ENCODE measurements around the gene TLN1.

TLN1 gene

GRCh38 chr9:35705372-35705771 is 26.6 kb downstream of the TLN1 start:
- DNase-seq: no peak

GRCh38 chr9:35703906-35704672 is 27.9 kb downstream of the TLN1 start:
- DNase-seq: no peak

DNA sequence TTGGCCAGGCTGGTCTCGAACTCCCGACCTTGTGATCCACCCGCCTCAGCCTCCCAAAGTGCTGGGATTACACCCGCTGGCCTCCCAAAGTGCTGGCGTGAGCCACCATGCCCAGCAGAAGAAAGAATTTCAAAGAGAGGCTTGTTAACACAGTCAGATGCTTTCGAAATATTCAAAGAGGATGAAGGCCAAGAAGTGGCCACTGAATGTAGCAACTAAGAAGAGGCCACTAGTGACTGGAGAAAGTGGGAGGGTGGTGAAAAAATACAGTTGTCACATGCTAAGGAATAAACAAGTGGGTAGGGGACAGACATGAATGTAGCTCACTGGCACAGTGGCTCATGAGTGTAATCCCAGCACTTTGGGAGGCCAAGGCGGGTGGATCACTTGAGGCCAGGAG is 29.3 kb downstream of the TLN1 start:
- no peak for DNase-seq

- no peak for DNase-seq
These were observed 31.1 kb downstream of the TLN1 start for GRCh38 chr9:35700942-35701341.

DNA sequence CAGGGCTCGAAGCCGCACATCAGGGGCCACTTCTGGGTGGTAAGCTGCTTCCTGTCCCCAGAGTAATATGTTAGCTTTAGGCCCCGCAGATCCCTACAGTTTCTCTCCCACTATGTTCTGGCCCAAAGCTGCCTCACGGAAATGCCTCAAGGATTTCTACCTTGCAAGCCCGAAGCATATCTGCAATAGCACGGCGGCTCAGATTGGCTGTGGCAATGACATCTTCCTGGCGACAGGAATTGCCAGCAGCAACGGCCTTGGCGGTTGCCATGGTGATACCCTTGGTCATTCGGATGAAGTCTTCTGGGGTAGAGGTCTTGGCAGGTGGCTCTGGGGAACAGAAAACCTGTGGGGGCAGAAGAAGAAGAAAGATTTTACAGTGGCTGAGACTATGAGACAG is 32.0 kb downstream of the TLN1 start:
- no peak for DNase-seq

GRCh38 chr9:35698231-35698630 is 33.8 kb downstream of the TLN1 start:
- no peak for DNase-seq

DNA sequence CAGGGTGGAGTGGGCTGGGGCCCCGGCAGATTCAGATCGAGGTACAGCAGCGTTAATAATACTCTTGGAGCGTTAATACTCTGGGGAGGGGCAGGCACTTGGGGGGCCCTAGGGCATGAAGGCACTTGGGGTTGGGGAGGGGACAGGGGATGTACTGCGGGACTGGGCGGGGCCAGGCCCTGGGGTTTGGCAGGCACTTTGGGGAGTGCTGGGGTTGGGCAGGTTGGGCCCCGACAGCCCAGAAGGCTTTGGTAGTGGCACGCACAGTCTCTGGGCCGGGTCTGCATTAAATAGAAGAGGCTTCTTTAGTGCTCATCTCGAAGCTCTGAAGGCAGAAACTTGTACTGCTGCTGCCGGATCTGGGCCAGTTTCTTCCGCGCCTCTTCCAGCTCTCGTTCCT is 34.5 kb downstream of the TLN1 start:
- DNase-seq: no peak

GRCh38 chr9:35696520-35697215 is 35.3 kb downstream of the TLN1 start:
- DNase-seq: peak; percentile 11

DNA sequence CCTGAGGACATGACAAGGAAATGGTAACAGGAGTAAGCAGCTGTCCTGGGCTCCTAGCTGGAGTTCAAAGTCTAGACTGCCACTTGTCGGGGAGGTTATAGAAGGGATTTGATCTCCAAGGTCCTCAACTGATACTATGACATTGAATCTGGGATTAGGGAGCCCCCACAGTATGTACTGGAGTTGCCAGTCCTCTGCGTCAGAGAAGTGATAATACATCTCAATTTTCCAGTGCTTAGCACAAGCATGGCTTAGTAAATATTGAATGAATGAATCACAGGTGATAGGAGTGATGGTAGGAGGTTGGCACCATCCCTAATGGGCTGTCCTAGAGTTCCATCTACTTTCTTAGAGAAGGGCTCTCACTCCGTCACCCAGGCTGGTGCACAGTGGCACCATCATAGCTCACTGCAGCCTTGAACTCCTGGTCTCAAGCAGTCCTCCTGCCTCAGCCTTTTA is 36.0 kb downstream of the TLN1 start:
- peak; percentile 3 for DNase-seq

- DNase-seq: no peak
These were observed 40.2 kb downstream of the TLN1 start for GRCh38 chr9:35691757-35692301.

DNA sequence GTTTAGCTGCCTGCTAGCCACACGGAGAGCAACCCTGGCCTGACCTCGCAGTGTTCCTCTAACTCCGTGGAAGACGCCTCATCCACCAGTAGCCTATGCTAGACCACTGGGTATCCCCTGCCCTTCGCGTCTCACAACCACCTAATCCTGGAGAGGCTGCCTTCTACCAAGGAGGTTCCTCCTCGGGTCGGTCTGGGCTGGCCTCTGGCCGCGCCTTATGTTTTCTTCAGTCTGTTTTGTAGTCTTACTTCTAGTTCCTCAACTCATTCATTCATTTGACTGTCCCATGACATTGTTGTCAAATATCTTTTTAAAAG is 40.7 kb downstream of the TLN1 start:
- no peak for DNase-seq

DNA sequence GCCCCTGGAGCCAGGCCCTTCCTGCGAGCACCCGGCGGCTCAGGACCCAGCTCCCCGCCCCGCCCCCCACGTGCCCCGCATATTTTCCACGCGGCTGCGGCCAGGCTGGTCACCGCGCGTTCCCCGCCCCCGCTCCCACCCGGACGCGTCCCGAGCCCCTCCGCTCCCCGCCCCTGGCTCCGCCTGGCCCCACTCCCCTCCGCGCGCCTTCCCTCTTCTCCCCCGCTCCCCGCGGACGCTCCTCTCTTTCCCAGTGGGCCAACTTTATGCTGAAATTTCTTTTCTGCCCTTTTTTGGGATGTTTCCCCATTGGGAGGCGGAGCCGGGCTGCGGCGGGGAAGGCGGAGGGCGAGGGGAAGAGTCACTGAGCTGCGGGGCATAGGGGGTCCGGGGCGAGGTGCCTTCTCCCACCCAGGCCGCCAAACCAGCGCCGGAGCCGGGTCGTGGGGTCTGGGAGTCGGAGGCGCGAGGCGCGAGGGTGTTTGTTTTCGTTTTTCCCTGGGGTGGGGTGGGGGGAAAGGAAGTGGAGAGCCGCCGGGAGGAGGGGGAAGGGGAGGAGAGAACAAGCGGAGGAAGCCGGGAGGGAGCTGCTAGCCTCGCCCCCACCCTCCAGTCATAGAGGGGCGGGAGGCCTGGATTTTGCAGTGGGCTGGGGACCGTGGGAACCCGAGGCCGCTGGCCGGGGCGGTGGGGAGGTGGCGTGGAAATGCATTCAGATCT is 41.2 kb downstream of the TLN1 start:
- DNase-seq: peak; percentile 30

DNA sequence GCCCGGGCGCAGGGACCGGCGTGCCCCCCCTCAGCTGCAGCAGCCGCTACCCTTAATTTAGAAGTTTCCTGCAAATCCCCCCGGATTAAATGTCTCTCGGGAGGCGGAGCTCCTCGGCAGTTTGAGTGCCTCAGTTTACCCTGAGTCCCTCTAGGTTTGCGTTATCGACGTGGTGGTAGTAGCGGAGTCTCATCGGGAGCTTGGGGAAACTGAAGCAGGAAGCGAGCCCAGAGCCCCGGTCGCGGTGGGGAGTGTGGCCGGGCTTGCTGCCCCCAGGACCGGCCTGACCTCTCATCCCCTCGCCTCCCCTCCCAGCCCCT is 41.7 kb downstream of the TLN1 start:
- DNase-seq: no peak

GRCh38 chr9:35689542-35690293 is 42.3 kb downstream of the TLN1 start, which contains the start of gene TPM2:
Gene TPM2 (minus strand): TSS chr9:35689925. CDS start chr9:35689817, 108 bp downstream.
- peak; percentile 58 for DNase-seq

GRCh38 chr9:35688558-35689541 is 43.1 kb downstream of the TLN1 start:
- peak; percentile 36 for DNase-seq

DNA sequence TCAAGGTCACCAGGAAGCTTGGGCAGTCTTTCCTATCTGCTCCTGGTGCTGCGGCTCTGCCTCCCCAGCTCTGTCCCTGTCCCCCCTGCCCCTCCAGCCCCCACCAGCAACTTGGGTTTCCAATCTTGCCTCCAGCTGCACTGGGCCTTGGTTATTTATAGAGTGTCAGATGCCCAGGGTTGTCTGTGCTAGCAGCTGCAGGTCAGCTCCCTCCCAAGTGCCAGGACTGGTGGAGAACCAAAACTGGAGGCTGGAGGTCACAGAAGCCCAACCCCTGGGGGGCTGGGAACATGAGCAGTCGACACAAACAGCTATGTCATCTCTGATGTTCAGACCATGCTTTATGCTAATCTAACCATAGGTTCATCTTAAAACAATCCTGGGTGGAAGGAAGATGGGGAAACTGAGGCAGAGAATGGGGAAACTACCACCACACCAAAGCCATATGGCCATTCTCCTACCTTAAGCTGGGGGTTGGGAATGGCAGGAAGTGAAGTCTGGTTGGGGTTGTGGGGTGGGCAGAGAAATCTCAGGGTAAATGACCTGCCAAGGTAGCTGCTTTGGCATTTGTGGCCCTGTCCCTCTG is 43.9 kb downstream of the TLN1 start:
- DNase-seq: no peak

DNA sequence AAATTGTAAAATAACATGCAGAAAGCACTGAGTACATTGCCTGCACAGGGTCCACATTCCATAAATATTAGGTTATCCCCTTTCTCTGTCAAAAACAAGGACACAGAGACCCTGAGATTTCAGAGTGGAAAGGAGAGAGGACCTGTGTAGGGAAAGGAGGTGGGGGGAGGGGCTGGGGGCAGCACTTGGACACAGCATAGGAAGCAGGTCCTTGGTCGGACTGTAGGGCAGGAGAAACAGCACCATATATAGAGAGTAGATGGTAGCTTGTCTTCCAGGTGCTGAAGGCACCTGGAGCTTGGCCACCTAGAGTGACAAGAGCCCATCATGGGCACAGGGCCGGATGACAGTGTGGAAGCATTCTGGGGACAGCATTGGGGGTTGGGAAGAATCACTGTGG is 44.7 kb downstream of the TLN1 start:
- no peak for DNase-seq

DNA sequence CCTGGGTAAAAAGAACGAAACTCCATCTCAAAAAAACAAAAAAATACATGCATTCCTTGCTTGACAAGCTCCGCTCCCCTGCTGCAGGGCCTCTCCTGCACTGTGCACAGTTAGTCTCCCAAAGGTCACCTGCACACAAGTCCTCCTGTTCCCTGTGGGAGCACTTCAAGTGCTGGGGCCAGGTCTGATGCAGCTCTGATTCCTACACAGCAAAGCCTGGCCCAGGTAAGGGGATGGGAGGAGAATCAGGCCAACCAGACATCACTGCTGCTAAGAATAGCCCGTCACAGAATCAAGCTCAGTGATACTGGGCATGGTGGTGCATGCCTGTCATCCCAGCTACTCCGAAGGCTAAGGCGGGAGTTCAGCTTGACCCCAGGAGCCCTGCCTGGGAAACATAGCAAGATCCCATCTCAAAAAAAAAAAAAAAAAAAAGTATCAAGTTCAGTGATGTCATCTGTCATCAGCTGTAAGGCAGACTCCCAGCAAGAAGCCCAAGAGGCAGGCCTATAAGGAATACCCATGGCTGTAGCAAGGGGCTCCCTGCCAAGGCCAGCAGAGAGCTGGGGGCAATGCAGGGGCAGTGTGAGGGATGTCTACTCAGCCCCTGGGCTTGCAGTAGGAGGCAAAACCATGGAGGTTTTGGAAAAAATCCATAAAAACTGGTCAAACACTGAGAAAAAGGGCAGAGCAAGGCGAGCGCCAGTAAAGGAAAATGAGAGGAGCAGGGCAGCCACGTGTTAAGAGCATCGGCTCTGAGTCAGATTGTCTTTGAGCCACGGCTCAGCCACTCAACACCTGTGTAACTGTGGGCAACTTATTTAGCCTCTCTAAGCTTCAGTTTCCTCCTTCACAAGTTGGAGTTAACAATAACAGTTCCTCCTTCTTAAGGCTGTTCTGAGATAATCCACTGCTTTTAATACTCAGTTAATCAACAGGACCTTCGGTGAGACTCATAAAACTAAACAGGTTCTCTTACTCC is 45.5 kb downstream of the TLN1 start:
- DNase-seq: no peak

GRCh38 chr9:35685506-35685905 is 46.5 kb downstream of the TLN1 start:
- no peak for DNase-seq

DNA sequence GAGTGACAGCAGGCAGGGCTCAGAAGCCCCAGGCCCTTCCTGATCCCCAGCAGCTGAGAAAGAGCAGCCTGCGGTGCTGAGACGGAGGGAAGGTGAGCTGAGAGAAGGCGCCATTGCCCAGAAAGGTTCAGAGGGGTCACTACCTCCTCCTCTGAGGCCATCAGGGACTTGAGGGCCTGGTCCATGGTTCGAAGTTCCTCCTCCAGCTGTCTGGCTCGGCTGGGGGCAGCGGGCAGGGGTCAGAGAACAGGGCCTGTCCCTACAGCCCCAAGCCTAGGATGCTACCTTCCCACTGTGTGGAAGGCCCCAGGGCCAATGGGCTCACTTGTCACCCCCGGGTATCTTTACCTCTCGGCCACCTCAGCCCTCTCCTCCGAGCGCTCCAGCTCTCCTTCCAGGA is 47.1 kb downstream of the TLN1 start:
- DNase-seq: no peak

Measured in NCI-H226 (cell line).